ENCODE measurements around the gene BCL2L12. TPM values are rescaled to one million over a fixed set of nuclear protein-coding genes. Genes with fewer than 3 reads are reported as not detected.

BCL2L12 gene
- total RNA-seq, 1 experiment from 2014 or later = 145 TPM

GRCh38 chr19:49643466-49643865, 22.3 kb upstream of the BCL2L12 start:
- no peak overlapping the region for H4K5ac ChIP-seq (ENCODE audit: insufficient read length, low read depth, low read length)
- H3K9me3 ChIP-seq (ENCODE audit: control insufficient read depth, low read depth, low read length) = no peaks in the 10 kb centered on the region
- no peak overlapping the region for H2BK15ac ChIP-seq (ENCODE audit: low read depth, low read length)
- no peak overlapping the region for H2AK5ac ChIP-seq (ENCODE audit: insufficient read length, low read length)
- peaks cover 40 to 50% of the 10 kb centered on the region in 2 experiments for H3K4me1 Mint-ChIP-seq
- no peak overlapping the region for H4K91ac ChIP-seq (ENCODE audit: insufficient read length, low read depth, low read length)
- H3K79me1 ChIP-seq (ENCODE audit: insufficient read depth, low read depth, low read length, poor library complexity, severe bottlenecking) = peaks cover 13% of the 10 kb centered on the region
- no peak overlapping the region for H3K4ac ChIP-seq (ENCODE audit: low read depth, low read length)
- H2BK20ac ChIP-seq (ENCODE audit: low read depth, low read length, poor library complexity, severe bottlenecking) = no peak overlapping the region
- H3K36me3 Mint-ChIP-seq (ENCODE audit: insufficient read depth in 1 of 3, low read depth in 3 of 3) = peaks cover 21 to 39% (median 32%) of the 10 kb centered on the region in 3 experiments
- H3K4me2 ChIP-seq (ENCODE audit: insufficient read depth, insufficient read length, low read length) = no peak overlapping the region
- WGBS (ENCODE audit: extremely low coverage, insufficient read length, low lambda C conversion rate) = no CpG with 5 or more reads among the region's 2 CpGs
- no peak overlapping the region for H2BK120ac ChIP-seq (ENCODE audit: low read depth, low read length, poor library complexity, severe bottlenecking)
- H3K9ac ChIP-seq (ENCODE audit: extremely low read depth, insufficient read length, low read length) = no peak overlapping the region
- peaks cover 12% of the 10 kb centered on the region for H3K27me3 Mint-ChIP-seq (ENCODE audit: low read depth)
- peaks cover 20% of the 10 kb centered on the region for H3K23me2 ChIP-seq (ENCODE audit: insufficient read length, low read depth, low read length, poor library complexity, severe bottlenecking)
- no peak overlapping the region for H2BK12ac ChIP-seq (ENCODE audit: insufficient read length, low read depth, low read length)
- H3K9me3 Mint-ChIP-seq = no peaks in the 10 kb centered on the region; a peak in 2 of 5 replicates
- TF ChIP-seq CTCF (conservative IDR thresholded peaks at IDR 0.05) = no peak
- no peak overlapping the region for H3K27ac ChIP-seq (ENCODE audit: insufficient read length, low read depth, low read length)
- H3K4me1 ChIP-seq (ENCODE audit: insufficient read depth, low read length) = no peaks in the 10 kb centered on the region; the same call in 1 of the 2 replicates
- no peaks in the 10 kb centered on the region for H4K20me1 ChIP-seq (ENCODE audit: control insufficient read depth, insufficient read depth, insufficient read length)
- H3K27me3 ChIP-seq (ENCODE audit: insufficient read depth, low read length) = no peaks in the 10 kb centered on the region
- H3K14ac ChIP-seq (ENCODE audit: insufficient read depth, low read length) = no peak overlapping the region
- peak overlapping the region in 2 of 3 experiments; percentile 49 to 94; a peak in 4 of 7 replicates for H3K27ac Mint-ChIP-seq
- peak overlapping the region; percentile 94 to 99 for H3K4me3 Mint-ChIP-seq
- no peak overlapping the region for H3K18ac ChIP-seq (ENCODE audit: insufficient read length, low read depth, low read length)
- no peak overlapping the region for H3K56ac ChIP-seq (ENCODE audit: insufficient read length, low read depth, low read length)
- H2BK5ac ChIP-seq (ENCODE audit: insufficient read length, low read length) = no peak overlapping the region
- H2AFZ ChIP-seq (ENCODE audit: low read length) = no peak overlapping the region
- DNase-seq = no peak
- H3T11ph ChIP-seq (ENCODE audit: low read length) = no peak overlapping the region
- peaks cover 9% of the 10 kb centered on the region for H3K79me2 ChIP-seq (ENCODE audit: insufficient read depth, low read length)
- H3K23ac ChIP-seq (ENCODE audit: insufficient read length, low read depth, low read length) = no peak overlapping the region
- no peak overlapping the region for H4K8ac ChIP-seq (replicated peaks; ENCODE audit: insufficient read length, low read depth, low read length)
